ENCODE data around the gene STK17B. TPM values are rescaled to one million over a fixed set of nuclear protein-coding genes. Genes with fewer than 3 reads are reported as not detected.

Gene STK17B
- total and polyA plus RNA-seq, 2 of the 13 experiments (the other 11 are each of a cell fraction or from before 2014, with no cell fraction given): 1.6 to 4.5 TPM

GRCh38 chr2:196125596-196125995, 45.8 kb downstream of the STK17B start:
- TF ChIP-seq ZNF382 (CRISPR knock-in tag; IDR thresholded peaks at IDR 0.05; ENCODE audit: borderline replicate concordance) (no peak), ZNF503 (CRISPR knock-in tag; IDR thresholded peaks at IDR 0.05) (no peak), KIAA2018 (CRISPR knock-in tag; IDR thresholded peaks at IDR 0.05; ENCODE audit: borderline replicate concordance) (no peak), ZKSCAN5 (CRISPR knock-in tag; IDR thresholded peaks at IDR 0.05) (no peak), EHMT2 (IDR thresholded peaks at IDR 0.05; ENCODE audit: borderline replicate concordance, low read depth, low read length) (no peak), DPF2 (CRISPR knock-in tag; IDR thresholded peaks at IDR 0.05; ENCODE audit: borderline replicate concordance, low read depth) (no peak), NFYB (CRISPR knock-in tag; IDR thresholded peaks at IDR 0.05) (no peak)
- WGBS (ENCODE audit: low lambda C conversion rate): 20% methylated on average over 2 of the region's 2 CpGs
- in situ Hi-C loops (cut with HindIII; ENCODE audit: extremely low pct_ligation_motif_present, low pct_unique_long_range_greater_than_20kb) (no loop called here), intact Hi-C loops (cut with micrococcal nuclease; ENCODE audit: unreplicated experiment) (no loop called here)
- POLR2A ChIA-PET: no interaction called here
- Histone ChIP-seq H3K9me3 (ENCODE audit: low read length) (no peaks in the 10 kb centered on the region), H3K36me3 (replicated peaks in 1 of 2; ENCODE audit: control insufficient read depth in 1 of 2, insufficient read depth in 2 of 2, low read length in 2 of 2) (no peaks in the 10 kb centered on the region), H3K4me1 (ENCODE audit: insufficient read depth, low read length) (no peaks in the 10 kb centered on the region), H3K4me3 (replicated peaks in 1 of 3; ENCODE audit: insufficient read depth in 1 of 3, low read depth in 2 of 3, low read length in 3 of 3) (no peak overlapping the region), H3K27ac (ENCODE audit: extremely low read length, insufficient read depth, low read length) (no peak overlapping the region), H3K27me3 (ENCODE audit: control insufficient read depth in 1 of 2, insufficient read depth in 2 of 2, low read length in 2 of 2) (peaks cover 0 to 14% of the 10 kb centered on the region in 2 experiments; a peak in 2 of 5 replicates), H3K4me2 (ENCODE audit: low read depth, low read length) (no peak overlapping the region), H3K79me2 (ENCODE audit: insufficient read depth, low read length) (no peaks in the 10 kb centered on the region), H4K20me1 (ENCODE audit: insufficient read depth, low read length) (no peaks in the 10 kb centered on the region), H3K9ac (ENCODE audit: insufficient read depth, low read depth, low read length) (no peak overlapping the region), H2AFZ (ENCODE audit: low read length) (no peak overlapping the region)
- CTCF ChIA-PET (ENCODE audit: low intra/inter-chr PET ratio, low total read pairs): no interaction called here
- DNase-seq (ENCODE audit: low spot score) (no peak), FAIRE-seq (no peak), ATAC-seq (no peak)
- no TSS peak for BruUV-seq (replicated peaks)

Data from HepG2 (cell line).